ENCODE results near the gene ACAP3.

The ACAP3 gene

GRCh38 chr1:1341549-1342021 lies 33.9 kb upstream of the ACAP3 start:
- TF ChIP-seq CTCF (IDR thresholded peaks at IDR 0.05; ENCODE audit: low read depth, low read length) = no peak
- no peak for DNase-seq
- Histone ChIP-seq H3K36me3 (peaks cover 40% of the 10 kb centered on the region), H3K4me1 (no peaks in the 10 kb centered on the region), H3K9me3 (no peaks in the 10 kb centered on the region), H3K4me3 (ENCODE audit: low read depth, low read length) (no peak overlapping the region), H3K27me3 (no peaks in the 10 kb centered on the region)

GRCh38 chr1:1340791-1341548 lies 33.2 kb upstream of the ACAP3 start:
- Histone ChIP-seq H3K27me3 (no peaks in the 10 kb centered on the region), H3K4me1 (no peaks in the 10 kb centered on the region), H3K36me3 (peaks cover 44% of the 10 kb centered on the region), H3K9me3 (no peaks in the 10 kb centered on the region), H3K4me3 (ENCODE audit: low read depth, low read length) (no peak overlapping the region)
- DNase-seq = no peak
- TF ChIP-seq CTCF (IDR thresholded peaks at IDR 0.05; ENCODE audit: low read depth, low read length) = no peak

DNA sequence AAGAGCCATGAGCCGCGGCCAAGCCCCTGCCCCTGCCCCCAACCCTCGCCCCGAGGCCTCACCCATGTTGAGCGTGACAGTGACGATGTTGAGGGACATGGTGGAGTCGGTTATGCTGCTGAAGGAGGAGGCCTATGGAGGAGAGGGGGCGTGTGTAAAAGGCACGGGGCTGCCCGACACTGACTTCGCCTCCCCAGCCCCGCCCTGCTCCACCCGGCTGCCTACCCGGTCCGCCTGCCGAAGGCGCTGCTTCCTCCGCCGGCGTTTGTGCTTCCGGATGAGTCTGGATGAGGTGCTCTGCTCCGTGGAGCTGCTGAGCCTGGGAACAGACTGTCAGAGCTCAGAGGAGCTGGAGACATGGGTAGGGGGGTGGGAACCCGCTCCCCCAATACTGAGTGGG lies 32.5 kb upstream of the ACAP3 start:
- no peaks in the 10 kb centered on the region for H3K4me1 ChIP-seq
- no peak overlapping the region for H3K4me3 ChIP-seq (ENCODE audit: low read depth, low read length)
- H3K9me3 ChIP-seq = no peaks in the 10 kb centered on the region
- no peak for TF ChIP-seq CTCF (IDR thresholded peaks at IDR 0.05; ENCODE audit: low read depth, low read length)
- no peak for DNase-seq
- H3K27me3 ChIP-seq = no peaks in the 10 kb centered on the region
- peaks cover 46% of the 10 kb centered on the region for H3K36me3 ChIP-seq

GRCh38 chr1:1338278-1338677 lies 30.5 kb upstream of the ACAP3 start:
- Histone ChIP-seq H3K27me3 (no peaks in the 10 kb centered on the region), H3K36me3 (peaks cover 49% of the 10 kb centered on the region)
- no peak for TF ChIP-seq CTCF (IDR thresholded peaks at IDR 0.05; ENCODE audit: low read depth, low read length)

DNA sequence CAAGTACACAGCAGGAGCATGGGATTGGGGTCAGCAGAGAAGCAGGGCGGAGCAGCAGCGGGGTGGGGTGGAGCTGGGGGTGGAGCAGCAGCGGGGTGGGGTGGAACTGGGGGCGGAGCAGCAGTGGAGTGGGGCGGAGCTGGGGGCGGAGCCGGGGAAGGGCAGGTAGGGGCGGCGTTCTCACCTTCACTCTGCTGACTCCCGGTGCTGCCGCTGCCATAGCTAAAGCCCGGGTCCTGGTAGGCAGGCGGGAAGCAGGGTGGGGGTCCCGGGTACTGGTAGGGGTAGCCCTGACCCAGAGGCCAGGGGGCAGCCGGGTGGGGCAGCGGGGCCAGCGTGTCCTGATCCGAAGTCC lies 30.0 kb upstream of the ACAP3 start:
- H3K9me3 ChIP-seq = no peaks in the 10 kb centered on the region
- H3K4me1 ChIP-seq = no peaks in the 10 kb centered on the region
- H3K4me3 ChIP-seq (ENCODE audit: low read depth, low read length) = no peak overlapping the region
- peak; percentile 55 for DNase-seq
- peaks cover 49% of the 10 kb centered on the region for H3K36me3 ChIP-seq
- TF ChIP-seq CTCF (IDR thresholded peaks at IDR 0.05; ENCODE audit: low read depth, low read length) = no peak
- no peaks in the 10 kb centered on the region for H3K27me3 ChIP-seq

More at GRCh38 chr1:1338278-1338677, 30.5 kb upstream of the ACAP3 start:
- no peak overlapping the region for H3K4me3 ChIP-seq (ENCODE audit: low read depth, low read length)
- DNase-seq = no peak
- H3K9me3 ChIP-seq = no peaks in the 10 kb centered on the region
- H3K4me1 ChIP-seq = no peaks in the 10 kb centered on the region
